A549 (cell line): ENCODE results near the gene PTEN.
"Not testable (repeated sequence)": the region's sequence is repeated elsewhere in the genome, so short reads cannot be mapped to it uniquely, and the experiment has no call there.

ENCODE experiments used
- BHLHE40 ChIP-seq: IDR thresholded peaks from 2 replicates; pipeline ENCODE4 v1.6.1; 2012; ENCODE audit warnings: low read depth, low read length, inconsistent platforms
- CTCF ChIP-seq: fragments of >200 bp; sonication (Bioruptor Twin); formaldehyde crosslinking; IDR thresholded peaks from 3 replicates; pipeline ENCODE4 v1.5.1; 2016
- EHF ChIP-seq: fragments of 250-450 bp; sonication (Bioruptor Pico); IDR thresholded peaks from 2 replicates; pipeline ENCODE4 v1.5.0; 2020; ENCODE audit warnings: mild to moderate bottlenecking
- ESRRA ChIP-seq: fragments of 150-350 bp; IDR thresholded peaks from 2 replicates; pipeline ENCODE4 v1.6.1; 2014; ENCODE audit warnings: mild to moderate bottlenecking, low read length, borderline replicate concordance
- HOXA7 ChIP-seq: fragments of 250-450 bp; sonication (Bioruptor Pico); IDR thresholded peaks from 2 replicates; pipeline ENCODE4 v1.5.0; 2020; ENCODE audit warnings: mild to moderate bottlenecking, moderate library complexity
- JUN ChIP-seq, 2 experiments: fragments of >200 bp; sonication (Bioruptor Twin); formaldehyde crosslinking; IDR thresholded peaks; 2 replicates in 1 of 2; 3 replicates in 1 of 2; pipeline ENCODE4 v1.6.1; 2016 to 2017
- KDM1A ChIP-seq: fragments of 200-600 bp; sonication (generic); IDR thresholded peaks from 2 replicates; pipeline ENCODE4 v1.6.1; 2016; ENCODE audit warnings: low read depth, mild to moderate bottlenecking
- RARB ChIP-seq: fragments of 250-450 bp; sonication (Bioruptor Pico); IDR thresholded peaks from 2 replicates; pipeline ENCODE4 v1.8.0; 2021; ENCODE audit warnings: mild to moderate bottlenecking, moderate library complexity
- RFX5 ChIP-seq: fragments of 450-650 bp; IDR thresholded peaks from 2 replicates; pipeline ENCODE4 v1.7.1; 2014; ENCODE audit warnings: antibody characterized with exemption, mild to moderate bottlenecking, moderate library complexity
- RNF2 ChIP-seq: fragments of 200-600 bp; sonication (generic); IDR thresholded peaks from 2 replicates; pipeline ENCODE4 v1.6.1; 2016; ENCODE audit warnings: low read depth, mild to moderate bottlenecking, antibody characterized with exemption, moderate library complexity, borderline replicate concordance
- SMC3 ChIP-seq: fragments of >200 bp; sonication (Bioruptor Twin); formaldehyde crosslinking; IDR thresholded peaks from 3 replicates; pipeline ENCODE4 v1.6.1; 2018; ENCODE audit warnings: inconsistent platforms
- USF2 ChIP-seq: fragments of 450-650 bp; IDR thresholded peaks from 2 replicates; pipeline ENCODE4 v1.6.1; 2014; ENCODE audit warnings: antibody characterized with exemption

GRCh38 chr10:87897957-87898356 is 34.5 kb downstream of the PTEN start:
- not testable (repeated sequence) for TF ChIP-seq BHLHE40; RNF2; CTCF; EHF (CRISPR knock-in tag); SMC3; RFX5; KDM1A; HOXA7; USF2; RARB (CRISPR knock-in tag); ESRRA; JUN (IDR thresholded peaks at IDR 0.05)
